ENCODE measurements around the gene ADAP1.

ADAP1 gene

DNA sequence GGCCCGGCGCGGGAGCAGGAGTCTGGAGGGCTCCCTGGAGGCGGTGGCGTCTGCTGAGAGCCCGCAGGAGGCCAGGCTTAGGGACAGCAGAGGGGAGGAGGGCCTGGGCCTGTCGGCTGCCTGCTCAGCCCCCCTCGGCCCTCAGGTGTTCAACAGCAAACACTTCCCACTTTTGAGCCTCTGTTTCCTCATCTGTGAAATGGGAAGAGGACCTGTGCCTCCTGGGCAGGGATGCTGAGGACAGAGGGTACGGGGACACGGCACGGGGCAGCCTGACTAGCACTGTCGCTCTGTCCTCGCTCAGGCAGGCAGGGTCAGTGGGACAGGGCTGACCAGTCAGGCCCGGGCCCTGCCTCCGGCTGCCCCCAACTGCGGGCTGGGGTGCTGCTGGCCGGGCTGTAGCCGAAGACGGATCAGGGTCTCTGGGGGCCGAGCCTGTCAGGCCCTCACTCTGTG, 29.2 kb upstream of the ADAP1 start:
- DNase-seq (ENCODE audit: low spot score), result no peak
- no peaks in the 10 kb centered on the region for H3K27me3 Mint-ChIP-seq (ENCODE audit: low read depth)
- H3K4me1 Mint-ChIP-seq (ENCODE audit: low read depth), result no peaks in the 10 kb centered on the region
- no peak overlapping the region for H3K4me3 Mint-ChIP-seq
- no peaks in the 10 kb centered on the region for H3K9me3 Mint-ChIP-seq
- no peak overlapping the region for H3K27ac Mint-ChIP-seq
- no peaks in the 10 kb centered on the region for H3K36me3 Mint-ChIP-seq (ENCODE audit: low read depth)

DNA sequence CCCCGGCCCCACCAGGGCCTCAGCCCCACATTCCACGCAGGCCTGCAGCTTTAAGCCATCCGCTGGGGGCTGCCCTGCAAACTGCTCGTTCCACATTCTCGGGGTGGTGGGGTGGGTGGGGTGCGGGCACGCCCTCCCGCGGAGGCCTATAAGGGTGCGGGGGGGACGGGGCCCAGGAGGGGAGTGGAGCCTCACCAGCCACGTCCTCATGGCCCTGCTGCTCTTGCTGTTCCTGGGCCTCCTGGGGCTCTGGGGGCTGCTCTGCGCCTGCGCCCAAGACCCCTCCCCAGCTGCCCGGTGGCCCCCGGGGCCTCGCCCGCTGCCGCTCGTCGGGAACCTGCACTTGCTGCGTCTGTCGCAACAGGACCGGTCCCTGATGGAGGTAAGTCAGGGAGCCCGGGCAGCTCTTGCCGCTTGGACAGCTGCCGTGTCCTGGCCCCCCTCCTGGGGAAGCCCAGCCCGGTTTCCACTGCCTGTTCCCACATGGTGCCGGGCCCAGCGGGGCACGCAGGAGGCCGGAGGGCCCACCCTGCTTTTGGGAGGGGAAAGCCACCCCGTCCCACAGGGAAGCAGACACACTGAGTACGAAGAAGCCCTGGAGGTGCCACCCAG, 28.6 kb upstream of the ADAP1 start, which contains the start of gene CYP2W1:
Gene CYP2W1, plus strand, starts transcription at position 178 of the 612 bp plus-strand sequence. Its CDS starts 31 bp downstream, at position 209.
- Mint-ChIP-seq H3K27ac (no peak within 1 kb of the TSS), H3K36me3 (ENCODE audit: low read depth) (no peaks in the 10 kb centered on the region), H3K9me3 (no peaks in the 10 kb centered on the region), H3K27me3 (ENCODE audit: low read depth) (no peaks in the 10 kb centered on the region), H3K4me3 (no peak within 1 kb of the TSS), H3K4me1 (ENCODE audit: low read depth) (no peaks in the 10 kb centered on the region)
- DNase-seq (ENCODE audit: low spot score), result no peak

DNA sequence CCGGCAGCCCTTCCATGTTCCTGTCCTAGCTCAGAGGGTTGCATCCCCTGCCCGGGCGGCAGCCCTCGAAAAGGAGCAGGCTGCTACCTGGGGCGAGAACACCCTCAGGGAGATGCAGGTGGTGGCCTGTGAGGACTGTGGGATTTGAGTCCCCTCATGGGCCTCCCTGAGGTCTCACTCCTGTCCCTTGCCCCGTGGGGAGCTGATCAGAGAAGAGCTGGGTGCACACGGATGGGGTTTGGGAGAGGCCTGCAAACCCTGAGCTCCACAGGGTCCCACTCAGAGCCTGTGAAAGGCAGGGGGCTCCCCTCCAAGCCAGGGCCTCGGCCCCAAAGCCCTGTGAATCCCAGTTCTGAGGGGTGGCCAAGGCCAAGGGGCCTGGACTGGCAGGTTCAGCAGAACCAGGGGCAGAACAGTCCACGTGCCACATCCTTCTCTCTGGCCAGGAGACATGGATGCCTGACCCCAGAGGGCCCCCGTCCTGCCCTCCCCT, 28.1 kb upstream of the ADAP1 start:
- Mint-ChIP-seq H3K4me1 (ENCODE audit: low read depth) (no peaks in the 10 kb centered on the region), H3K9me3 (no peaks in the 10 kb centered on the region), H3K36me3 (ENCODE audit: low read depth) (no peaks in the 10 kb centered on the region), H3K27ac (no peak overlapping the region), H3K27me3 (ENCODE audit: low read depth) (no peaks in the 10 kb centered on the region), H3K4me3 (no peak overlapping the region)
- no peak for DNase-seq (ENCODE audit: low spot score)

DNA sequence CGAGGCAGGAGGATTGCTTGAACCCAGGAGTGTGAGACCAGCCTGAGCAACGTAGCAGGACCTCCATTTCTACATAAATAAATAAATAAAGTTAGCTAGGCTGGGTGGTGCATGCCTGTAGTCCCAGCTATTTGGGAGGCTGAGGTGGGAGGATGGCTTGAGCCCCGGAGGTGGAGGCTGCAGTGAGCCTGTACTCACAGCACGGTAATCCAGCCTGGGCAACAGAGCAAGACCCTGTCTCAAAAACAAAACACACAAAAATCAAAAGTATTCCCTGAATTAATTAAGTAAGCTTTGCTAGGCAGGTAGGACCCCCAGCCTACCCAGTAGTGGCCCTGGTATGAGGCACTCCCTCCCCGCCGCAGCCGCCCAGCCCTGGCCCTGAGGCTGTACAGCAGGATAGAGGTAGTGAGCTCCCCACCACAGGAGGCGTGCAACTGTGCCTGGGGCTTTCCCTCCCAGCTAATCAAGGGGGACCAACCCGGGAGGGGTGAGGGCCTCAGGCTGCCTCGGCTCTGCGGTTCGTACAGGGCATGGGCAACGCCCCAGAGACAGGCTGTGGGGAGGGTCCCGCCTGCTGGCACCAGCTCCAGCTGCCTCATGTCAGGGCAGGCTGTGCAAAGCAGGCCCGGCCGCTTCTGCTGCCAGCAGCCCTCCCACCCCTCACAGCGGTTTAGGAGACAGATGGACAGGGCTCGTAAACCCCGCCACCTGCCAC, 27.5 kb upstream of the ADAP1 start:
- no peak overlapping the region for H3K4me3 Mint-ChIP-seq
- no peaks in the 10 kb centered on the region for H3K36me3 Mint-ChIP-seq (ENCODE audit: low read depth)
- no peaks in the 10 kb centered on the region for H3K4me1 Mint-ChIP-seq (ENCODE audit: low read depth)
- H3K9me3 Mint-ChIP-seq, result no peaks in the 10 kb centered on the region
- DNase-seq (ENCODE audit: low spot score), result no peak
- no peaks in the 10 kb centered on the region for H3K27me3 Mint-ChIP-seq (ENCODE audit: low read depth)
- no peak overlapping the region for H3K27ac Mint-ChIP-seq

DNA sequence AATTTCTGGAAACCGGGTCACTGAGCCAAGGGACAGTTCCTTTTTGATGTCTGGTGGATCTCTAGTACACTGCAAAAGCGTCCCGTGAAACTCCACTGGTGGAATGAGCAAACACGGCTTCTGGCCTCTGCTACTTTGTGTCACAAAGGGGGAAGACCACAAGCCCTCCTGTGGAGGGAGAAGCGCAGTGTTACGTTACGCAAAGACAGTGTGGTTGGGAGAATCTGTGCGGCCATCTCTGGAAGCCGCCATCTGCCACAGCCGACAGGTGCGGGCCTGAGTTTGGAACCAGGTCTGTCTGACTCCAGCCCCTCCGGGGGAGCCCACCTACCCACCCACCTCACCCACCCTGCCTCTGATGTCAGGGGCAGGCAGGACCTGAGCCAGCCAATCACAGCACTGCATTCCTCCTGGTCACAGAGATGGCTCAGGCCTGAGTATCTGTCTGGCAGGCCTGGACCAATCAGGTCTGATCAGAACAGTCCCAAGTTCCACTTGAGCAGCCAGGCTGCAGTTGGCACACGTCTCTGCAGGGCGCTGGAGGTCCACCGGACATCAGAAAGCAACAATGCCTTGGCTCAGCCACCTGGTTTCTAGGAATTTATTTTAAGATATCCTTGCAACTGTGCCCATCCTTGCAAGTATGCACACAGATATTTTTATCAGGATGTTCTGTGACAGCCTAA, 25.5 kb upstream of the ADAP1 start:
- Mint-ChIP-seq H3K4me1 (ENCODE audit: low read depth) (no peaks in the 10 kb centered on the region), H3K4me3 (no peak overlapping the region), H3K9me3 (no peaks in the 10 kb centered on the region), H3K36me3 (ENCODE audit: low read depth) (no peaks in the 10 kb centered on the region), H3K27ac (no peak overlapping the region), H3K27me3 (ENCODE audit: low read depth) (no peaks in the 10 kb centered on the region)
- no peak for DNase-seq (ENCODE audit: low spot score)

DNA sequence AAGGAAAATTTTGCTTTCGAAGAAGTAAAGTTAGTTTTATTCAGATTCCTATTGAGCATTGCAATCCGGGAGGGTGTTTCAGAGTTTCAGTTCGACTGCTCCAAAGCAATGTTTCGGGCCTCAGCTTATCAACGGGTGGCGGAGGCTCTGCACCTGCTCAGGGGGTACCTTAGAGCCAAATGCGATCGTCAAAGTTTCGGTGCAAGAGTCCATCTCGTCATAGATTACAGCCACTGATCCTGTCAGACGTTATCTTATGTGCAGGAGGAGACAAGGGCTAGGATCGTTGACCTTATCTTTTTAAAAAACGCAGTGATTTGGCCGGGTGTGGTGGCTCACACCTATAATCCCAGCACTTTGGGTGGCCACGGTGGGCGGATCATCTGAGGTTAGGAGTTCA, 24.7 kb upstream of the ADAP1 start:
- H3K36me3 Mint-ChIP-seq (ENCODE audit: low read depth), result no peaks in the 10 kb centered on the region
- H3K27me3 Mint-ChIP-seq (ENCODE audit: low read depth), result no peaks in the 10 kb centered on the region
- H3K27ac Mint-ChIP-seq, result no peak overlapping the region
- no peak for DNase-seq (ENCODE audit: low spot score)
- no peaks in the 10 kb centered on the region for H3K9me3 Mint-ChIP-seq
- peaks cover 2% of the 10 kb centered on the region for H3K4me1 Mint-ChIP-seq (ENCODE audit: low read depth)
- no peak overlapping the region for H3K4me3 Mint-ChIP-seq

DNA sequence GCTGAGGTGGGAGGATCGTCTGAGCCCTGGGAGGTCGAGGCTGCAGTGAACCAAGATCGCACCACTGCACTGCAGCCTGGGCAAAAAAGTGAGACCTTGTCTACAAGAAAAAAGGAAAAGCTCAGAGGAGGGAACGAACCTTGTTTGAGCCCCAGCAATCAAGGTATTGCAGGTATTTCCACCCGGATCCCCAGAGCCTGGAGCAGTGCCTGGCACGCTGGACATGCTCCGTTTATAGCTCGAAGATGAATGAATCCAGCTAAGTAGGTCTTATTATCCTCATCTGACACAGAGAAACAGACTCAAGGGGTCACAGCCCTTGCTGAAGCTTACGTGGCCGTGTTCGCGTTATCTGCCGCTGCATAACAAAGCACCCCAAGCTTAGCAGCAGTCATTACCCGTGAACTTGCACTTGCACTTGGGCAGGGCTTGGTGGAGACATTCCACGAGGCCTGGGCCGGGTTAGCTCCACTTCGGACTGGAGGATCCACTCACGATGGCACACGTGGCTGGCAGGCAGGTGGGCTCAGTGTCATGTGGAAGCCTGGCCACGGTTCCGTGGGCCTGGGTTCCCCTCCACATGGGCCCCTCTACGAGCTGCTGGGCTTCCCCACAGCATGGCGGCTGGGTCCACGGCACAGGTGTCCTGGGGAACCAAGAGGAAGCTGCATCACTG, 24.1 kb upstream of the ADAP1 start:
- Mint-ChIP-seq H3K9me3 (no peaks in the 10 kb centered on the region), H3K36me3 (ENCODE audit: low read depth) (no peaks in the 10 kb centered on the region), H3K4me1 (ENCODE audit: low read depth) (peaks cover 2% of the 10 kb centered on the region), H3K4me3 (no peak overlapping the region), H3K27ac (no peak overlapping the region), H3K27me3 (ENCODE audit: low read depth) (no peaks in the 10 kb centered on the region)
- no peak for DNase-seq (ENCODE audit: low spot score)

DNA sequence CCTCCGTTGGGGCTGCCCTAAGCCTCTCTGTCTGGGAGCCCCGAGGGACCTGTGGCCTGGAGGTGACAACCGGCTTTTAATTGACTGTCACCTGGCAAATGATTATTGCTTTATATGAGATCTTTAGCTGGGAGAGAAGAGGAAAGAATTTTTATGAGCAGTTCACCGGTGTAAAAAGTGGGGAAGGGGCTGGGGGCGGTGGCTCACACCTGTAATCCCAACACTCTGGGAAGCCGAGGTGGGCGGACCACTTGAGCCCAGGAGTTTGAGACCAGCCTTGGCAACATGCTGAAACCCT, 23.5 kb upstream of the ADAP1 start:
- H3K27me3 Mint-ChIP-seq (ENCODE audit: low read depth), result no peaks in the 10 kb centered on the region
- DNase-seq (ENCODE audit: low spot score), result no peak
- peaks cover 2% of the 10 kb centered on the region for H3K36me3 Mint-ChIP-seq (ENCODE audit: low read depth)
- no peak overlapping the region for H3K27ac Mint-ChIP-seq
- H3K9me3 Mint-ChIP-seq, result no peaks in the 10 kb centered on the region
- no peak overlapping the region for H3K4me3 Mint-ChIP-seq
- H3K4me1 Mint-ChIP-seq (ENCODE audit: low read depth), result peaks cover 3% of the 10 kb centered on the region

DNA sequence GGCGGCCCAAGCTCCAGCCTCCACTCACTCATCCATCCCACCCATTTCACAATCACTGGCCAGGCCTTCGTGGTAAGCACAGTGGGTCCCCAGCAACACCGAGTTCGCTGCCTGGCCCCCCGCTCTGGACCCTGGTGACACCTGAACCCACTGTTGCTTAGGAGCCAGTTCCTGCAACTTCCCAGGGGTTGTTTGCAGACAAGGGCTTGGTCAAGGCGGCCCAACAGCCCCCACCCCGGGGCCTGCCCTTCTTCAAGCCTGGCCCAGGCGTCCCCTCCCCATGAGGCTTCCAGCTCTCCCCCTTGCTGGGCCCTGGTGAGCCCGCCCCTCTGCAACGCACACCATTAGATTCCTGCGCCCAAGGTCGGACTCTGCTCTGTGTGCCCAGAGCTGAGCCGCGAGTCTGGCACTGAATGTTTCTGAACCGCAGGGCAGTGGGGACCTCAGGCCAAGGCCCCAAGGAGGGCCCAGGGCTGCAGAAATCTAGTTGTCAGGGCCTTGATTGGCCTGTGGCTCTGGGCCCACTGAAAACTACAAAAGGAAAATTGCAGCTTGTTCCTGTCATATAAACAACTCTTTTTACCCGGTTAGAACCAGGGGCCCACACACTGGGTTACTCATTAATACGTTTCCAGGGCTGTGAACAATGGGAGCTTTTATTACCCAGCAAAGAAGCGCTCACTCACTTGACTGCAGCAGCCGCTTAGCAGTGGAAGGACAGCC, 23.0 kb upstream of the ADAP1 start:
- H3K27ac Mint-ChIP-seq, result no peak overlapping the region
- H3K4me3 Mint-ChIP-seq, result no peak overlapping the region
- H3K36me3 Mint-ChIP-seq (ENCODE audit: low read depth), result peaks cover 4% of the 10 kb centered on the region
- H3K9me3 Mint-ChIP-seq, result no peaks in the 10 kb centered on the region
- DNase-seq (ENCODE audit: low spot score), result no peak
- no peaks in the 10 kb centered on the region for H3K27me3 Mint-ChIP-seq (ENCODE audit: low read depth)
- peaks cover 3% of the 10 kb centered on the region for H3K4me1 Mint-ChIP-seq (ENCODE audit: low read depth)

DNA sequence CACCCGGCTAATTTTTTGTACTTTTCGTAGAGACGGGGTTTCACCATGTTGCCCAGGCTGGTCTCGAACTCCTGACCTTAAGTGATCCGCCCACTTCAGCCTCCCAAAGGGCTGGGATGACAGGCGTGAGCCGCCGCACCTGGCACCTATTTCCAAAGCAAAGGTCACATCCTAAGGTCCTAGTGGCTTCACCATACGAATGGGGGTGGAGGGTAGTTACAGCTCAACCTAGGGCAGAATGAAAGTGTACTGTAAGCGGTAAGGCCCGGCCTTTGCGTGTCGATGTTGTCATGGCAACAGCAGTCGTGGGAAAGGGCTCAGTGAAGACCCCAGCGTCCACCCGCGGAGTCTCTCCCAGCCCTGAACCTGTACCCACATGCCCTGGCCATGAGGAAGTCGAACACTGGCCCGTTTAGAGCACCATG, 22.4 kb upstream of the ADAP1 start:
- Mint-ChIP-seq H3K4me1 (ENCODE audit: low read depth) (peaks cover 4% of the 10 kb centered on the region), H3K4me3 (no peak overlapping the region), H3K36me3 (ENCODE audit: low read depth) (peaks cover 10% of the 10 kb centered on the region), H3K27me3 (ENCODE audit: low read depth) (no peaks in the 10 kb centered on the region), H3K9me3 (no peaks in the 10 kb centered on the region), H3K27ac (no peak overlapping the region)
- no peak for DNase-seq (ENCODE audit: low spot score)

DNA sequence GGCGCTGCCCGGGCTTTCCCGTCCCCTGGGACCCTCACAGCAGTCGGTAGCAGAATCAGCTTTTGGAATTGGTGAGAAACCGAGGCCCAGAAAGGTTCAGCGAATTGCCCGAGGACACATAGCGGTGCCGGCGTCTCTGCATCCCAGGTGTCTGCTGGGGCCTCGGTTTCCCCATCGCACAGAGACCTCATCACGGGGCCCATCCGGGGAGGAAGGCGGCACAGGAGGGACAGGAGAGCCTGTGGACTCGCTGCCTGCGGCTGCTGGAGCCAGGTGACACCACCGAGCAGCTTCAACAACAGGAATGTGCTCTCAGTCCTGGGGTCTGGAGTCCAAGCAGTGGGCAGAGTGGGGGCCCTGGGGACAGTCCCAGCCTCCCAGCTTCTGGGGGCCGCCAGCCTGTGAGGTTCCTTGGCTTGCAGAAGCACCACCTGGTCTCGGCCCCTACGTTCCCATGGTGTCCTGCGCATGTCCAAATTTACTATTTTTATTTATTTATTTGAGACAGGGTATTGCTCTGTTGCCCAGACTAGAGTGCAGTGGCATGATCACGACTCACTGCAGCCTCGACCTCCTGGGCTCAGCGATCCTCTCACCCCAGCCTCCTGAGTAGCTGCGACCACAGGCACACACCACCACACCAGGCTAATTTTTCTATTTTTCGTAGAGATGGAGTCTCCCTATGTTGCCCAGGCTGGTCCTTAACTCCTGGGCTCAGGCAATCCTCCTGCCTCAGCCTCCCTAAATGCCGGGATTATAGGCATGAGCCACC, 21.4 kb upstream of the ADAP1 start:
- DNase-seq (ENCODE audit: low spot score), result no peak
- H3K9me3 Mint-ChIP-seq, result no peaks in the 10 kb centered on the region
- H3K4me1 Mint-ChIP-seq (ENCODE audit: low read depth), result peaks cover 7% of the 10 kb centered on the region
- H3K27me3 Mint-ChIP-seq (ENCODE audit: low read depth), result no peaks in the 10 kb centered on the region
- peaks cover 17% of the 10 kb centered on the region for H3K36me3 Mint-ChIP-seq (ENCODE audit: low read depth)
- H3K4me3 Mint-ChIP-seq, result peak overlapping the region; percentile 92
- peak overlapping the region; percentile 20 for H3K27ac Mint-ChIP-seq

DNA sequence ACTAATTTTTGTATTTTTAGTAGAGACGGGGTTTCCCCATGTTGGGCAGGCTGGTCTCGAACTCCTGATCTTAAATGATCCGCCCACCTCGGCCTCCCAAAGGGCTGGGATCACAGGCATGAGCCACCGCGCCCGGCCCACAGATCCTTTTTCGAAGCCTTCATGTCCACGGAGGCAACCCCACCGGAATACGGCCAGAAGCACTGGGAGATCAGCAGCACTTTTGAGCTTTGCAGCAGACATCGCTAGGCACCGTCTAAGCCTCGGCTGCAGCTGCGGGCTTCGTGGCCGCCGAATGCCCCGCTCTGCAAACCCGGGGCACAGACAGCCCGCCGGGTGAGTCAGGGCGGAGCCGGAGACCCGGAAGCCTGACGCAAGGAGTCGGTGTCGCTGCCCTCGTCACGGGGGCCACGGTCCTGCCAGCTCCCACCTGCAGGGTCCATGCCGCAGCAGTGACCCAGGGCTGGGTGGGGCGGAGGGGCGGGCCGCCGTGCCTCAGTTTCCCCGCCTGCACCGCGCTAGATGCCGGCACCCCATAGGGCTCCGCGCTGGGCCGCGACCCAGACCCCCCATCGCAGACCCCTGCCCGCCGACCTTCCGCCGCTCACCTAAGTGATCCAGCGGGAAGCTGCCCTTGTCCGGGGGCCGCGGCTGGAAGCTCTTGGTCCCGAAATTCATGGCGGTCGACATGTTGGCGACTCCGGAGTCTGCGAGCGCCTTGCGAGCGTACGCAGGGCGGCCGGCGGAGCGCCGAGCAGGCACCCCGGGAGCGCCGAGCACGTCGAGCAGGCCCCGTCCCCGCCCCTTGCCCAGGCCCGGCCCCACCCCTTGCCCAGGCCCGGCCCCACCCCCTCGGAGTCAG, 20.6 kb upstream of the ADAP1 start, which contains the start of gene COX19:
Gene COX19, minus strand, starts transcription at position 730 of the 862 bp plus-strand sequence. Its CDS starts 40 bp downstream, at position 690.
- Mint-ChIP-seq H3K4me1 (ENCODE audit: low read depth) (peaks cover 8% of the 10 kb centered on the region), H3K36me3 (ENCODE audit: low read depth) (peaks cover 18% of the 10 kb centered on the region), H3K27ac (peak within 1 kb of the TSS; percentile 85), H3K4me3 (peak within 1 kb of the TSS; percentile 92), H3K9me3 (no peaks in the 10 kb centered on the region), H3K27me3 (ENCODE audit: low read depth) (no peaks in the 10 kb centered on the region)
- DNase-seq (ENCODE audit: low spot score), result peak; percentile 88

All from T-helper 2 cell treated with Interferon-gamma antibody and Interleukin-4, amounts not matched to agents 5 μg/mL and 100 μg/mL, for 36 hours (primary cell).